Astrocyte (in vitro differentiated cells and primary cell): ENCODE measurements around the gene TMEM69.

Source experiments
- CTCF ChIP-seq: IDR thresholded peaks from 2 replicates; pipeline ENCODE4 v1.5.1; 2011; ENCODE audit warnings: low read depth, mild to moderate bottlenecking, inconsistent platforms, low read length, moderate library complexity; ENCODE audit not compliant: insufficient read depth
- EZH2 ChIP-seq: IDR thresholded peaks from 2 replicates; pipeline ENCODE4 v1.6.1; 2012; ENCODE audit warnings: mild to moderate bottlenecking, low read length, inconsistent platforms; ENCODE audit not compliant: insufficient read depth

GRCh38 chr1:45647248-45648021 lies 40.5 kb upstream of the TMEM69 start:
- TF ChIP-seq CTCF (no peak), EZH2 (no peak)
